T-cell (primary cell): Measurements from ENCODE around the gene MOB3B. TPM values are rescaled to one million over a fixed set of nuclear protein-coding genes. Genes with fewer than 3 reads are reported as not detected.
"Not testable (repeated sequence)": the region's sequence is repeated elsewhere in the genome, so short reads cannot be mapped to it uniquely, and the experiment has no call there.

Experiments used
- ATAC-seq, 4 experiments: fragments of 200-7000 bp in 3 of 4; fragments of 150-1000 bp in 1 of 4; cut with Tn5 transposase; replicated peaks in 1 of 4; 1 replicate in 3 of 4; 2 replicates in 1 of 4; pipeline ENCODE4 v1.10.0; 2021; ENCODE audit warnings: moderate library complexity in 3 of 4, mild to moderate bottlenecking in 2 of 4, moderate number of reproducible peaks in 1 of 4
- CTCF ChIA-PET, 2 donors: fragments of 300-600 bp; sonication (Branson Sonifier 250); formaldehyde crosslinking; loops; one replicate each; lab custom pipeline; 2022; ENCODE audit warnings: antibody characterized with exemption in 2 of 2; lab: Charles Lee
- POLR2A ChIA-PET, 2 donors: fragments of 300-600 bp; sonication (Branson Sonifier 250); formaldehyde crosslinking; loops; one replicate each; lab custom pipeline; 2022; ENCODE audit warnings: antibody characterized with exemption in 2 of 2; lab: Charles Lee
- DNase-seq, 35 experiments: peaks; one replicate each; pipeline versions ENCODE4 v3.0.0 to v3.0.0-alpha.2; 2013 to 2023
- H3K27ac ChIP-seq: one replicate; pipeline ENCODE4 v1.5.1; 2013; ENCODE audit warnings: low read length
- H3K27me3 ChIP-seq, 2 experiments: replicated peaks in 1 of 2; 1 replicate in 1 of 2; 2 replicates in 1 of 2; pipeline versions ENCODE4 v1.6.1 to v1.7.0; 2013; ENCODE audit warnings: low read length in 1 of 2, mixed read lengths in 1 of 2; ENCODE audit not compliant: control insufficient read depth in 2 of 2, insufficient read depth in 2 of 2; ENCODE audit errors: extremely low read depth in 1 of 2
- H3K36me3 ChIP-seq, 2 donors: 1 replicate in 1 of 2; 2 replicates in 1 of 2; pipeline versions ENCODE4 v1.6.1 to v1.7.0; 2013; ENCODE audit warnings: low read length in 1 of 2; ENCODE audit not compliant: control insufficient read depth in 2 of 2, insufficient read depth in 1 of 2; ENCODE audit errors: extremely low read depth in 1 of 2
- H3K4me1 ChIP-seq, 2 experiments: 1 replicate in 1 of 2; 2 replicates in 1 of 2; pipeline versions ENCODE4 v1.6.1 to v1.7.0; 2013; ENCODE audit warnings: low read length in 2 of 2, mixed read lengths in 1 of 2; ENCODE audit not compliant: insufficient read depth in 2 of 2, control insufficient read depth in 1 of 2; ENCODE audit errors: extremely low read depth in 1 of 2
- H3K4me3 ChIP-seq, 2 donors: 1 replicate in 1 of 2; 2 replicates in 1 of 2; pipeline versions ENCODE4 v1.5.1 to v1.7.0; 2013; ENCODE audit warnings: mild to moderate bottlenecking in 2 of 2, low read length in 1 of 2, moderate library complexity in 1 of 2; ENCODE audit not compliant: control insufficient read depth in 1 of 2; ENCODE audit errors: extremely low read depth in 1 of 2
- H3K9me3 ChIP-seq: 2 replicates; pipeline ENCODE4 v1.7.0; 2013
- H3K27ac Mint-ChIP-seq, 2 donors: one replicate each; pipeline ENCODE4 v1.8.0; 2020 to 2021; ENCODE audit warnings: mild to moderate bottlenecking in 2 of 2, mixed read lengths in 2 of 2
- H3K27me3 Mint-ChIP-seq, 2 donors: one replicate each; pipeline ENCODE4 v1.8.0; 2021 to 2022; ENCODE audit warnings: mixed read lengths in 2 of 2
- H3K36me3 Mint-ChIP-seq: one replicate; pipeline ENCODE4 v1.8.0; 2021; ENCODE audit warnings: mixed read lengths
- H3K4me1 Mint-ChIP-seq, 3 donors: one replicate each; pipeline ENCODE4 v1.8.0; 2020 to 2022; ENCODE audit warnings: mixed read lengths in 3 of 3, mild to moderate bottlenecking in 1 of 3
- H3K4me3 Mint-ChIP-seq, 3 donors: one replicate each; pipeline ENCODE4 v1.8.0; 2020 to 2022; ENCODE audit warnings: mild to moderate bottlenecking in 3 of 3, mixed read lengths in 3 of 3, moderate library complexity in 3 of 3
- H3K9me3 Mint-ChIP-seq, 3 donors: one replicate each; pipeline ENCODE4 v1.8.0; 2020 to 2022; ENCODE audit warnings: mixed read lengths in 3 of 3
- WGBS: methylation state at CpG from one replicate; pipeline ENCODE4 v1.1.5; 2013; ENCODE audit warnings: missing lambda C conversion rate; ENCODE audit not compliant: insufficient coverage; 5-methylcytosine and 5-hydroxymethylcytosine counted together
- total RNA-seq, 35 experiments: library from RNA in 6 of 35; stranded (reverse) in 6 of 35; fragments of 120-200 nt in 1 of 35; gene quantifications; one replicate each; pipeline versions ENCODE4 v1.2.1 to v1.2.4 and lab custom pipeline; 2013 to 2026

Gene MOB3B
- total RNA-seq, 5 donors from 2014 or later (not counting 1 experiment from before 2014, with no cell fraction given), result 0.40 to 0.72 (median 0.56) TPM

GRCh38 chr9:27451207-27451797 lies 78.3 kb downstream of the MOB3B start:
- H3K4me1 Mint-ChIP-seq, result no peaks in the 10 kb centered on the region
- ATAC-seq (no peak), DNase-seq (no peak)
- peaks cover 37% of the 10 kb centered on the region for H3K36me3 Mint-ChIP-seq
- 100% methylated on average over 1 of the region's 3 CpGs for WGBS
- no peaks in the 10 kb centered on the region for H3K27me3 Mint-ChIP-seq
- Histone ChIP-seq H3K36me3 (no peaks in the 10 kb centered on the region), H3K27me3 (no peaks in the 10 kb centered on the region), H3K9me3 (no peaks in the 10 kb centered on the region), H3K4me3 (no peak overlapping the region), H3K4me1 (no peaks in the 10 kb centered on the region), H3K27ac (no peak overlapping the region)
- H3K9me3 Mint-ChIP-seq, result no peaks in the 10 kb centered on the region
- ChIA-PET POLR2A (interaction anchor here in 1 of 2 donors (0.6 kb wide), 1 partner anchor 20 kb away, joined by 3 read pairs; no protein-coding TSS in a partner anchor), CTCF (no interaction called here)
- H3K27ac Mint-ChIP-seq, result no peak overlapping the region
- no peak overlapping the region for H3K4me3 Mint-ChIP-seq

- Histone ChIP-seq H3K27me3 (no peaks in the 10 kb centered on the region), H3K4me1 (no peaks in the 10 kb centered on the region), H3K4me3 (no peak overlapping the region), H3K36me3 (no peaks in the 10 kb centered on the region), H3K27ac (no peak overlapping the region), H3K9me3 (no peaks in the 10 kb centered on the region)
- no peaks in the 10 kb centered on the region for H3K9me3 Mint-ChIP-seq
- no peak overlapping the region for H3K27ac Mint-ChIP-seq
- ATAC-seq (no peak), DNase-seq (no peak)
- H3K4me3 Mint-ChIP-seq, result no peak overlapping the region
- CTCF ChIA-PET, result no interaction called here
- H3K36me3 Mint-ChIP-seq, result peaks cover 32% of the 10 kb centered on the region
- H3K27me3 Mint-ChIP-seq, result no peaks in the 10 kb centered on the region
- POLR2A ChIA-PET, result interaction anchor here in 1 of 2 donors (0.6 kb wide), 1 partner anchor 20 kb away, joined by 3 read pairs; no protein-coding TSS in a partner anchor
- no peaks in the 10 kb centered on the region for H3K4me1 Mint-ChIP-seq
Observed at GRCh38 chr9:27450752-27451151, 78.9 kb downstream of the MOB3B start.

GRCh38 chr9:27448356-27448755 lies 81.3 kb downstream of the MOB3B start:
- WGBS, result 57% methylated on average over 1 of the region's 3 CpGs
- DNase-seq, H3K9me3 ChIP-seq, H3K4me1 Mint-ChIP-seq, H3K27me3 ChIP-seq, POLR2A ChIA-PET, H3K4me1 ChIP-seq, H3K27ac ChIP-seq, H3K9me3 Mint-ChIP-seq, H3K36me3 ChIP-seq, H3K4me3 Mint-ChIP-seq, CTCF ChIA-PET, H3K27me3 Mint-ChIP-seq, H3K27ac Mint-ChIP-seq, H3K4me3 ChIP-seq, ATAC-seq: not testable (repeated sequence)
- H3K36me3 Mint-ChIP-seq, result peaks cover 26% of the 10 kb centered on the region

GRCh38 chr9:27447031-27447683 lies 82.5 kb downstream of the MOB3B start:
- Mint-ChIP-seq H3K27me3 (no peaks in the 10 kb centered on the region), H3K27ac (no peak overlapping the region), H3K4me3 (no peak overlapping the region), H3K9me3 (peaks cover 0 to 3% (median 0%) of the 10 kb centered on the region in 3 donors), H3K4me1 (no peaks in the 10 kb centered on the region), H3K36me3 (peaks cover 22% of the 10 kb centered on the region)
- ATAC-seq, result no peak
- 100% methylated on average over 1 of the region's 5 CpGs for WGBS
- Histone ChIP-seq H3K27me3 (no peaks in the 10 kb centered on the region), H3K36me3 (no peaks in the 10 kb centered on the region), H3K27ac (no peak overlapping the region), H3K4me3 (no peak overlapping the region), H3K4me1 (no peaks in the 10 kb centered on the region), H3K9me3 (no peaks in the 10 kb centered on the region)
- no peak for DNase-seq
- POLR2A ChIA-PET, result no interaction called here
- CTCF ChIA-PET, result interaction anchor here in 1 of 2 donors (0.7 kb wide), 1 partner anchor 26 kb away, joined by 3 read pairs; no protein-coding TSS in a partner anchor

GRCh38 chr9:27445688-27446087 lies 83.9 kb downstream of the MOB3B start:
- Mint-ChIP-seq H3K27me3 (no peaks in the 10 kb centered on the region), H3K27ac (no peak overlapping the region), H3K4me1 (no peaks in the 10 kb centered on the region), H3K36me3 (peaks cover 15% of the 10 kb centered on the region), H3K9me3 (peaks cover 0 to 3% (median 0%) of the 10 kb centered on the region in 3 donors), H3K4me3 (no peak overlapping the region)
- no peak for DNase-seq
- WGBS, result no CpG with 5 or more reads among the region's 6 CpGs
- no peak for ATAC-seq
- ChIA-PET POLR2A (no interaction called here), CTCF (interaction anchor here in 1 of 2 donors (0.9 kb wide), 1 partner anchor 113 kb away, joined by 3 read pairs; no protein-coding TSS in a partner anchor)
- no peaks in the 10 kb centered on the region for H3K36me3 ChIP-seq
- H3K4me1 ChIP-seq, result no peaks in the 10 kb centered on the region
- H3K9me3 ChIP-seq, result no peaks in the 10 kb centered on the region
- no peak overlapping the region for H3K4me3 ChIP-seq
- no peak overlapping the region for H3K27ac ChIP-seq
- no peaks in the 10 kb centered on the region for H3K27me3 ChIP-seq

GRCh38 chr9:27445057-27445595 lies 84.5 kb downstream of the MOB3B start:
- POLR2A ChIA-PET, result no interaction called here

More at GRCh38 chr9:27445057-27445595, 84.5 kb downstream of the MOB3B start:
- no CpG with 5 or more reads among the region's 5 CpGs for WGBS
- DNase-seq (no peak), ATAC-seq (no peak)
- peaks cover 0 to 3% (median 0%) of the 10 kb centered on the region in 3 donors for H3K9me3 Mint-ChIP-seq
- no peak overlapping the region for H3K27ac ChIP-seq
- no peaks in the 10 kb centered on the region for H3K27me3 Mint-ChIP-seq
- no peaks in the 10 kb centered on the region for H3K4me1 ChIP-seq
- no peaks in the 10 kb centered on the region for H3K27me3 ChIP-seq
- no peaks in the 10 kb centered on the region for H3K4me1 Mint-ChIP-seq
- H3K36me3 ChIP-seq, result no peaks in the 10 kb centered on the region
- CTCF ChIA-PET, result interaction anchor here in 1 of 2 donors (0.9 kb wide), 1 partner anchor 112 kb away, joined by 3 read pairs; no protein-coding TSS in a partner anchor
- H3K9me3 ChIP-seq, result no peaks in the 10 kb centered on the region
- no peak overlapping the region for H3K4me3 Mint-ChIP-seq
- no peak overlapping the region for H3K27ac Mint-ChIP-seq
- peaks cover 15% of the 10 kb centered on the region for H3K36me3 Mint-ChIP-seq
- no peak overlapping the region for H3K4me3 ChIP-seq
